Retinal pigment epithelial cell (primary cell): ENCODE data around the gene MYO5B.

Experiments
- DNase-seq: peaks from one replicate; pipeline ENCODE4 v3.0.0-alpha.2; 2010; ENCODE audit warnings: low read depth
- H3K4me3 ChIP-seq: 2 replicates; pipeline ENCODE4 v1.5.1; 2011; ENCODE audit warnings: mild to moderate bottlenecking, low read length, control low read depth, moderate library complexity
- CTCF ChIP-seq: conservative IDR thresholded peaks from 2 replicates; pipeline ENCODE4 v1.5.1; 2011; ENCODE audit warnings: low read depth, low read length, control low read depth, inconsistent platforms

Gene MYO5B

GRCh38 chr18:50187659-50188058 is 7.3 kb downstream of the MYO5B start:
- no peak for TF ChIP-seq CTCF
- DNase-seq = no peak
- H3K4me3 ChIP-seq = no peak overlapping the region

- no peak overlapping the region for H3K4me3 ChIP-seq
- no peak for TF ChIP-seq CTCF
- DNase-seq = no peak
These were observed 8.6 kb downstream of the MYO5B start for GRCh38 chr18:50186385-50186784.

- DNase-seq = no peak
- TF ChIP-seq CTCF = no peak
- no peak overlapping the region for H3K4me3 ChIP-seq
These were observed 11.4 kb downstream of the MYO5B start for GRCh38 chr18:50183556-50183955.

- H3K4me3 ChIP-seq = no peak overlapping the region
- no peak for TF ChIP-seq CTCF
- no peak for DNase-seq
These were observed 12.4 kb downstream of the MYO5B start for GRCh38 chr18:50182511-50182910.

GRCh38 chr18:50181590-50181989 is 13.4 kb downstream of the MYO5B start:
- DNase-seq = no peak
- no peak overlapping the region for H3K4me3 ChIP-seq
- TF ChIP-seq CTCF = no peak

GRCh38 chr18:50179465-50179864 is 15.5 kb downstream of the MYO5B start:
- H3K4me3 ChIP-seq = no peak overlapping the region
- TF ChIP-seq CTCF = no peak
- DNase-seq = no peak

- TF ChIP-seq CTCF = no peak
- no peak overlapping the region for H3K4me3 ChIP-seq
- no peak for DNase-seq
These were observed 17.5 kb downstream of the MYO5B start for GRCh38 chr18:50177294-50177992.
